PFSK-1 (cell line): ENCODE results near the gene EOGT.

Source experiments
- FOXP2 ChIP-seq: optimal IDR thresholded peaks from 2 replicates; pipeline ENCODE3; 2011; ENCODE audit warnings: borderline replicate concordance, control low read depth, inconsistent platforms; ENCODE audit not compliant: insufficient read depth; ENCODE audit errors: extremely low read length, extremely low read depth
- POLR2AphosphoS5 ChIP-seq: IDR thresholded peaks from 2 replicates; pipeline ENCODE4 v1.6.1; 2012; ENCODE audit warnings: low read depth, mild to moderate bottlenecking, control low read depth, low read length, moderate library complexity
- SIN3A ChIP-seq: IDR thresholded peaks from 2 replicates; pipeline ENCODE4 v1.6.1; 2012; ENCODE audit warnings: mild to moderate bottlenecking, low read length, moderate library complexity, borderline replicate concordance; ENCODE audit not compliant: insufficient read depth
- TAF1 ChIP-seq: IDR thresholded peaks from 2 replicates; pipeline ENCODE4 v1.6.1; 2012; ENCODE audit warnings: low read length, control low read depth, borderline replicate concordance; ENCODE audit not compliant: insufficient read depth
- TF ChIP-seq, protein P1 (sequence below), 2 experiments: IDR thresholded peaks; 2 replicates each; pipeline versions ENCODE4 v1.6.1 to v1.8.0; 2011 to 2012; ENCODE audit warnings: low read depth in 2 of 2, low read length in 2 of 2, control low read depth in 1 of 2, inconsistent platforms in 1 of 2, mild to moderate bottlenecking in 1 of 2, moderate library complexity in 1 of 2; ENCODE audit not compliant: insufficient read depth in 1 of 2

Gene EOGT

GRCh38 chr3:69048990-69049389, 35.5 kb upstream of the EOGT start:
- TF ChIP-seq TAF1 (no peak), FOXP2 (no peak), POLR2AphosphoS5 (no peak), SIN3A (no peak)
- TF ChIP-seq, protein P1, sequence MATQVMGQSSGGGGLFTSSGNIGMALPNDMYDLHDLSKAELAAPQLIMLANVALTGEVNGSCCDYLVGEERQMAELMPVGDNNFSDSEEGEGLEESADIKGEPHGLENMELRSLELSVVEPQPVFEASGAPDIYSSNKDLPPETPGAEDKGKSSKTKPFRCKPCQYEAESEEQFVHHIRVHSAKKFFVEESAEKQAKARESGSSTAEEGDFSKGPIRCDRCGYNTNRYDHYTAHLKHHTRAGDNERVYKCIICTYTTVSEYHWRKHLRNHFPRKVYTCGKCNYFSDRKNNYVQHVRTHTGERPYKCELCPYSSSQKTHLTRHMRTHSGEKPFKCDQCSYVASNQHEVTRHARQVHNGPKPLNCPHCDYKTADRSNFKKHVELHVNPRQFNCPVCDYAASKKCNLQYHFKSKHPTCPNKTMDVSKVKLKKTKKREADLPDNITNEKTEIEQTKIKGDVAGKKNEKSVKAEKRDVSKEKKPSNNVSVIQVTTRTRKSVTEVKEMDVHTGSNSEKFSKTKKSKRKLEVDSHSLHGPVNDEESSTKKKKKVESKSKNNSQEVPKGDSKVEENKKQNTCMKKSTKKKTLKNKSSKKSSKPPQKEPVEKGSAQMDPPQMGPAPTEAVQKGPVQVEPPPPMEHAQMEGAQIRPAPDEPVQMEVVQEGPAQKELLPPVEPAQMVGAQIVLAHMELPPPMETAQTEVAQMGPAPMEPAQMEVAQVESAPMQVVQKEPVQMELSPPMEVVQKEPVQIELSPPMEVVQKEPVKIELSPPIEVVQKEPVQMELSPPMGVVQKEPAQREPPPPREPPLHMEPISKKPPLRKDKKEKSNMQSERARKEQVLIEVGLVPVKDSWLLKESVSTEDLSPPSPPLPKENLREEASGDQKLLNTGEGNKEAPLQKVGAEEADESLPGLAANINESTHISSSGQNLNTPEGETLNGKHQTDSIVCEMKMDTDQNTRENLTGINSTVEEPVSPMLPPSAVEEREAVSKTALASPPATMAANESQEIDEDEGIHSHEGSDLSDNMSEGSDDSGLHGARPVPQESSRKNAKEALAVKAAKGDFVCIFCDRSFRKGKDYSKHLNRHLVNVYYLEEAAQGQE (IDR thresholded peaks at IDR 0.05; ENCODE audit: insufficient read depth in 1 of 2, low read depth in 2 of 2, low read length in 2 of 2): no peak

DNA sequence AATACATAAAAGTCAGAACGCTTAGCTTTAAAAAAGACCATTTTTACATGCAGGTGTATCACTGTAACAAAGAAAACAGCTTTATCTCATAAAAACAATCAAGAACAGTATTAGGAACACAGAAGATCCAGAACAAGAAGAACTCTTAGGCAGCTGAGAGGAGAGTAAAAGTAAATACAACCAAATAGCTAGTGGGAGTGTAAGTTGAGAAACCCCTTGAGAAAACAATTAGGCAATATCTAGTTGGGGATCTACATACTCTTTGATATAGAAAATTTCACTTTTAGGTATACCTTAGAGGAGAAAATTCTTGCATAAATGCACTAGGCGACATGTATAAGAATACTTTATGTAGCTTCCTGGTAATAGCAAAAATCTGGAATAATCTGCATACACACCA, 31.1 kb upstream of the EOGT start:
- no peak for TF ChIP-seq TAF1
- no peak for TF ChIP-seq FOXP2
- TF ChIP-seq POLR2AphosphoS5: no peak
- TF ChIP-seq SIN3A: no peak
- TF ChIP-seq, protein P1 (IDR thresholded peaks at IDR 0.05; ENCODE audit: insufficient read depth in 1 of 2, low read depth in 2 of 2, low read length in 2 of 2): no peak

GRCh38 chr3:69033470-69033869, 20.0 kb upstream of the EOGT start:
- TF ChIP-seq TAF1 (no peak), FOXP2 (no peak), SIN3A (no peak), POLR2AphosphoS5 (no peak)
- TF ChIP-seq, protein P1 (IDR thresholded peaks at IDR 0.05; ENCODE audit: insufficient read depth in 1 of 2, low read depth in 2 of 2, low read length in 2 of 2): no peak

GRCh38 chr3:69032737-69033136, 19.3 kb upstream of the EOGT start:
- TF ChIP-seq SIN3A (no peak), POLR2AphosphoS5 (no peak), TAF1 (no peak), FOXP2 (no peak)
- TF ChIP-seq, protein P1 (IDR thresholded peaks at IDR 0.05; ENCODE audit: insufficient read depth in 1 of 2, low read depth in 2 of 2, low read length in 2 of 2): no peak

GRCh38 chr3:69032142-69032541, 18.7 kb upstream of the EOGT start:
- TF ChIP-seq TAF1 (no peak), FOXP2 (no peak), POLR2AphosphoS5 (no peak), SIN3A (no peak)
- TF ChIP-seq, protein P1 (IDR thresholded peaks at IDR 0.05; ENCODE audit: insufficient read depth in 1 of 2, low read depth in 2 of 2, low read length in 2 of 2): no peak
